ENCODE measurements around the gene MMP3. TPM values are rescaled to one million over a fixed set of nuclear protein-coding genes. Genes with fewer than 3 reads are reported as not detected.
A peak's percentile ranks its signal among the peaks of the same experiment; 100 is the strongest.

MMP3 gene
- total and polyA plus RNA-seq, 2 experiments from 2014 or later, result 0.93 to 0.97 TPM

DNA sequence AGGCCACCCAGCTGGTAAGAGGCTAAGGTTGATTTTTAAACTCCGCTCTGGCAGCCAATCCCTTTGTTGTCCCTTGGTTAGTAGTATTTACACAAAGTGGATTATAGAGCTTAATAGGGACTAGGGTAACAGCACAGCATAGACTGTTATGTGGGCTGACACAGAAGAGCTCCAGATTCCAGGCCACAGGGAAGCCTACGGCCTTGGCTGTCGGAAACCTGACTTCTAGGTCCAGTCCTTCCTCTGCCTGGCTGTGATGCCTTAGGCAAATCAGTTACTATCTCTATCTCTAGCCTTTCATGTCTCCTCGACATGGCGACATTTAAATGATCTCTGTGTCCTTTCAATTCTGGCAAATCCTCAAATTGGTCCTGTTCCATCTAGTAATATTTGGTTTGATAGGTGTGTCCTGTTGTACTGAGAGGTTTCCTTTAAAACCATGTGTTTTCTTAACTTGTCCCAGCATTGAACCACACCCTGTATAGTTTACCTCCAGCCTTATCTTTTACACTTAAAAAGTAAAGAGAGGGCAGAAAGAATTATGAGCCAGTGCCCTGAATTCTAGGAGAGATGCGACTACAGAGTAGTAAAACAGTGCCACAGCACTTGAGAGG lies 49.6 kb downstream of the MMP3 start:
- peak overlapping the region; percentile 24 for H2AFZ ChIP-seq
- H4K20me1 ChIP-seq (ENCODE audit: insufficient read depth, poor library complexity, severe bottlenecking), result no peaks in the 10 kb centered on the region
- peaks cover 9% of the 10 kb centered on the region for H3K4me1 ChIP-seq (ENCODE audit: insufficient read depth)
- H3K27ac ChIP-seq, result peak overlapping the region; percentile 35
- no peak for TF ChIP-seq EZH2phosphoT487 (IDR thresholded peaks at IDR 0.05; ENCODE audit: low read depth, severe bottlenecking, unreplicated experiment)
- TF ChIP-seq, protein P1, sequence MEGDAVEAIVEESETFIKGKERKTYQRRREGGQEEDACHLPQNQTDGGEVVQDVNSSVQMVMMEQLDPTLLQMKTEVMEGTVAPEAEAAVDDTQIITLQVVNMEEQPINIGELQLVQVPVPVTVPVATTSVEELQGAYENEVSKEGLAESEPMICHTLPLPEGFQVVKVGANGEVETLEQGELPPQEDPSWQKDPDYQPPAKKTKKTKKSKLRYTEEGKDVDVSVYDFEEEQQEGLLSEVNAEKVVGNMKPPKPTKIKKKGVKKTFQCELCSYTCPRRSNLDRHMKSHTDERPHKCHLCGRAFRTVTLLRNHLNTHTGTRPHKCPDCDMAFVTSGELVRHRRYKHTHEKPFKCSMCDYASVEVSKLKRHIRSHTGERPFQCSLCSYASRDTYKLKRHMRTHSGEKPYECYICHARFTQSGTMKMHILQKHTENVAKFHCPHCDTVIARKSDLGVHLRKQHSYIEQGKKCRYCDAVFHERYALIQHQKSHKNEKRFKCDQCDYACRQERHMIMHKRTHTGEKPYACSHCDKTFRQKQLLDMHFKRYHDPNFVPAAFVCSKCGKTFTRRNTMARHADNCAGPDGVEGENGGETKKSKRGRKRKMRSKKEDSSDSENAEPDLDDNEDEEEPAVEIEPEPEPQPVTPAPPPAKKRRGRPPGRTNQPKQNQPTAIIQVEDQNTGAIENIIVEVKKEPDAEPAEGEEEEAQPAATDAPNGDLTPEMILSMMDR (IDR thresholded peaks at IDR 0.05; ENCODE audit: poor library complexity), result no peak
- TF ChIP-seq EZH2 (IDR thresholded peaks at IDR 0.05; ENCODE audit: borderline replicate concordance), result no peak
- H3K4me2 ChIP-seq, result no peak overlapping the region
- no peak overlapping the region for H3K4me3 ChIP-seq
- H3K27me3 ChIP-seq, result no peaks in the 10 kb centered on the region
- WGBS (ENCODE audit: low lambda C conversion rate, missing lambda C conversion rate), result 50% methylated on average over 6 of the region's 6 CpGs
- no peak for DNase-seq (ENCODE audit: low spot score)
- no peaks in the 10 kb centered on the region for H3K9me3 ChIP-seq (ENCODE audit: low read depth)
- no peaks in the 10 kb centered on the region for H3K36me3 ChIP-seq (replicated peaks; ENCODE audit: insufficient read depth, low read depth)
- no peaks in the 10 kb centered on the region for H3K9me2 ChIP-seq (replicated peaks; ENCODE audit: insufficient read depth)
- no peaks in the 10 kb centered on the region for H3K79me2 ChIP-seq

DNA sequence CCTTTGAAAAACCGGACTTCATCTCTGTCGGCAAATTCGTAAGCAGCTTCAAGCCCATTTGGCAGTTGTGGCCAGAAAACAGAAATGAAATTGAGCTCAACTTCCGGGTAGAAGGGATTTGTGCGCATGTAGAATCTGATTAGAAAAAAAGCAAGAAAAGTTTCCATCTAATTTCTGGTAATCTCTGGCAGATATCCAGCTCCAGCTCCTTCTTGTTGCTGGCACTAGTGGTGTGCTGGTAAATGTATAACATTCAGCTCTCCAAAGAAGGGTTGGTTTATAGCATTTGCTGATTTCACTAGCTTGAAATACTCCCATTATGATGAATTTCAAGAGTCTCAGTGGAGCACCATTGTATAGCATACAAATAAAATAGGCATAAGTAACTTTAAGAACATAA lies 50.8 kb downstream of the MMP3 start:
- no peak for DNase-seq (ENCODE audit: low spot score)
- H3K9me2 ChIP-seq (replicated peaks; ENCODE audit: insufficient read depth), result no peaks in the 10 kb centered on the region
- H3K4me1 ChIP-seq (ENCODE audit: insufficient read depth), result peaks cover 9% of the 10 kb centered on the region
- H3K27ac ChIP-seq, result no peak overlapping the region
- H3K4me2 ChIP-seq, result no peak overlapping the region
- H4K20me1 ChIP-seq (ENCODE audit: insufficient read depth, poor library complexity, severe bottlenecking), result no peaks in the 10 kb centered on the region
- no peak overlapping the region for H2AFZ ChIP-seq
- H3K27me3 ChIP-seq, result no peaks in the 10 kb centered on the region
- H3K79me2 ChIP-seq, result no peaks in the 10 kb centered on the region
- TF ChIP-seq, protein P1 (IDR thresholded peaks at IDR 0.05; ENCODE audit: poor library complexity), result no peak
- TF ChIP-seq EZH2 (IDR thresholded peaks at IDR 0.05; ENCODE audit: borderline replicate concordance) (no peak), EZH2phosphoT487 (IDR thresholded peaks at IDR 0.05; ENCODE audit: low read depth, severe bottlenecking, unreplicated experiment) (no peak)
- H3K4me3 ChIP-seq, result no peak overlapping the region
- H3K9me3 ChIP-seq (ENCODE audit: low read depth), result no peaks in the 10 kb centered on the region
- H3K36me3 ChIP-seq (replicated peaks; ENCODE audit: insufficient read depth, low read depth), result no peaks in the 10 kb centered on the region
- WGBS (ENCODE audit: low lambda C conversion rate, missing lambda C conversion rate), result 92% methylated on average over 5 of the region's 5 CpGs

DNA sequence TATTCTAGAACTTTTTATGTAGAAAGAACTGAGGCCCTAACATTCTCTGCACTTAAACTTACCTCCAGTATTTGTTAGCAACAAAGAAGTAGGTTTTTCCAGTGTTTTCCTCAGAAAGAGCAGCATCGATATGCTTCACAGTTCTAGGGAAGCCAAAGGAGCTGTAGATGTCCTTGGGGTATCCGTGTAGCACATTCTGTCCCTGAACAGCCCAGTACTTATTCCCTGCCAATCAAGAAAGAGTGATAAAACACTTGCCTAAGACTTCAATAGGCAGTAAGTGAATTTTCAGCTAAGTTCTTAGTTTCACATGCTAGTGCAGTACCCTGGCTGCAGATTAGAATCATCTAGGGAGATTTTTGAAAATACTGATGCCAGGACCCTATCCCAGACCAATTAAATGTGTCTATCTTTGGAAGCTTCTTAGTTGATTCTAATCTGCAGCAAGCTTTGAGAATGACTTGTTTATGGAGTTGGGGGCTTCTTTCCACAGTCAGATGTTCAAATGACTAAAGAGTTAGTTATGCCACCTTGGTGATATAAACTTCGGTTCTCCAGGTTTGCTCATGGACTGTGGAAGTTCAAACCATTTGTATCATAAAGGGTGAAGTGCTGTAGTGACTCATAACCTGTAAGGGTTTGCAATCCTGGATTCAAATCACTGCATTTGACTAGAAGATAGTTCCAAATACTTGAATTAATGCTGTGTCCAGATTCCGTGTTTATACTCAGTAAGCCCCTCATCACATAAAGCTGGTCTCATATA lies 52.0 kb downstream of the MMP3 start:
- no peak overlapping the region for H3K27ac ChIP-seq
- WGBS (ENCODE audit: low lambda C conversion rate, missing lambda C conversion rate), result 78% methylated on average over 4 of the region's 4 CpGs
- no peak overlapping the region for H3K4me3 ChIP-seq

More for the DNA sequence above, 52.0 kb downstream of the MMP3 start:
- no peaks in the 10 kb centered on the region for H3K36me3 ChIP-seq (replicated peaks; ENCODE audit: insufficient read depth, low read depth)
- H4K20me1 ChIP-seq (ENCODE audit: insufficient read depth, poor library complexity, severe bottlenecking), result no peaks in the 10 kb centered on the region
- H3K4me2 ChIP-seq, result no peak overlapping the region
- no peak overlapping the region for H2AFZ ChIP-seq
- no peaks in the 10 kb centered on the region for H3K79me2 ChIP-seq
- H3K4me1 ChIP-seq (ENCODE audit: insufficient read depth), result peaks cover 9% of the 10 kb centered on the region
- H3K9me2 ChIP-seq (replicated peaks; ENCODE audit: insufficient read depth), result no peaks in the 10 kb centered on the region
- TF ChIP-seq EZH2 (IDR thresholded peaks at IDR 0.05; ENCODE audit: borderline replicate concordance), result no peak
- TF ChIP-seq EZH2phosphoT487 (IDR thresholded peaks at IDR 0.05; ENCODE audit: low read depth, severe bottlenecking, unreplicated experiment), result no peak
- TF ChIP-seq, protein P1 (IDR thresholded peaks at IDR 0.05; ENCODE audit: poor library complexity), result no peak
- no peaks in the 10 kb centered on the region for H3K27me3 ChIP-seq
- no peak for DNase-seq (ENCODE audit: low spot score)
- H3K9me3 ChIP-seq (ENCODE audit: low read depth), result no peaks in the 10 kb centered on the region

All from hepatocyte (in vitro differentiated cells).